K562 (cell line): ENCODE results near the gene CNKSR3. TPM values are rescaled to one million over a fixed set of nuclear protein-coding genes. Genes with fewer than 3 reads are reported as not detected.

Experiments used
- ATAC-seq: fragments of 200-7000 bp; cut with Tn5 transposase; 3 replicates; pipeline ENCODE4 v1.9.1; 2020; ENCODE audit warnings: moderate library complexity
- BruUV-seq: library from RNA; stranded (reverse); fragments of 400-500 nt; replicated peaks from 2 replicates; lab custom pipeline; 2021; lab: Mats Ljungman, UMichigan
- CTCF ChIA-PET: fragments of 300-600 bp; formaldehyde crosslinking; extraction: SDS; loops from one replicate; lab custom pipeline; 2021; ENCODE audit warnings: low intra/inter-chr PET ratio; lab: Yijun Ruan, JAX
- POLR2A ChIA-PET: fragments of 300-600, 350-650 bp; sonication (Branson Sonifier 250); formaldehyde crosslinking; extraction: SDS; loops from one replicate; lab custom pipeline; 2021; ENCODE audit warnings: antibody characterized with exemption, inconsistent platforms; lab: Yijun Ruan, JAX
- DNase-seq, 4 experiments: peaks; one replicate each; pipeline versions ENCODE4 v3.0.0 to v3.0.0-alpha.2; 2011 to 2018; ENCODE audit warnings: low spot score in 3 of 4, mixed read lengths in 3 of 4; ENCODE audit errors: extremely low read depth in 1 of 4
- FAIRE-seq: peaks from 2 replicates; lab custom pipeline; 2011; peaks lifted over from hg19 to GRCh38; lab: Jason Lieb, UNC
- H2AFZ ChIP-seq: 2 replicates; pipeline ENCODE4 v1.6.0; 2011; ENCODE audit warnings: low read depth, low read length, control low read depth, inconsistent platforms
- H3K27ac ChIP-seq: fragments of 200-600 bp; 3 replicates; pipeline ENCODE4 v1.8.0; 2011; ENCODE audit warnings: low read depth, mild to moderate bottlenecking, control low read depth, inconsistent platforms, low read length, moderate library complexity, mixed read lengths; ENCODE audit errors: extremely low read depth
- H3K27me3 ChIP-seq, 2 experiments: fragments of 300-600 bp in 1 of 2; 2 replicates in 1 of 2; 3 replicates in 1 of 2; pipeline versions ENCODE4 v1.6.0 to v1.8.0; 2011; ENCODE audit warnings: inconsistent platforms in 2 of 2, low read length in 2 of 2, mild to moderate bottlenecking in 1 of 2, mixed read lengths in 1 of 2, moderate library complexity in 1 of 2; ENCODE audit not compliant: control insufficient read depth in 2 of 2, insufficient read depth in 2 of 2
- H3K36me3 ChIP-seq: fragments of 300-600 bp; 3 replicates; pipeline ENCODE4 v1.8.0; 2011; ENCODE audit warnings: mild to moderate bottlenecking, low read length, inconsistent platforms; ENCODE audit not compliant: control insufficient read depth, insufficient read depth
- H3K4me1 ChIP-seq, 2 experiments: fragments of 200-600 bp in 1 of 2; replicated peaks in 1 of 2; 2 replicates in 1 of 2; 3 replicates in 1 of 2; pipeline versions ENCODE4 v1.5.1 to v1.8.0; 2011; ENCODE audit warnings: inconsistent platforms in 2 of 2, low read length in 2 of 2, mild to moderate bottlenecking in 1 of 2, mixed read lengths in 1 of 2, moderate library complexity in 1 of 2; ENCODE audit not compliant: control insufficient read depth in 2 of 2, insufficient read depth in 2 of 2
- H3K4me2 ChIP-seq: 2 replicates; pipeline ENCODE4 v1.6.1; 2011; ENCODE audit warnings: low read length, control low read depth, inconsistent platforms, mixed read lengths; ENCODE audit not compliant: insufficient read depth
- H3K4me3 ChIP-seq: fragments of 200-600 bp; sonication (generic), shearing (Covaris generic); 2 replicates; pipeline ENCODE4 v1.5.1; 2016; ENCODE audit warnings: control low read depth, inconsistent platforms
- H3K79me2 ChIP-seq: fragments of 200-600 bp; 3 replicates; pipeline ENCODE4 v1.8.0; 2011; ENCODE audit warnings: low read length, inconsistent platforms; ENCODE audit not compliant: control insufficient read depth, insufficient read depth
- H3K9ac ChIP-seq, 2 experiments: 2 replicates each; pipeline versions ENCODE4 v1.6.0 to v1.6.1; 2011; ENCODE audit warnings: low read depth in 2 of 2, low read length in 2 of 2, control low read depth in 1 of 2, inconsistent platforms in 1 of 2, mild to moderate bottlenecking in 1 of 2, mixed read lengths in 1 of 2; ENCODE audit not compliant: insufficient read depth in 1 of 2
- H3K9me1 ChIP-seq: one replicate; pipeline ENCODE4 v1.6.0; 2011; ENCODE audit warnings: inconsistent platforms, mild to moderate bottlenecking, low read length, moderate library complexity; ENCODE audit not compliant: control insufficient read depth, insufficient read depth
- H3K9me3 ChIP-seq: replicated peaks from 2 replicates; pipeline ENCODE4 v1.5.1; 2011; ENCODE audit warnings: low read depth, low read length, inconsistent platforms; ENCODE audit not compliant: control insufficient read depth, insufficient read depth
- H4K20me1 ChIP-seq: replicated peaks from 2 replicates; pipeline ENCODE4 v1.6.1; 2011; ENCODE audit warnings: low read length, inconsistent platforms, mixed read lengths; ENCODE audit not compliant: control insufficient read depth, insufficient read depth
- BCL6 ChIP-seq: fragments of 250-450 bp; sonication (Bioruptor Pico); IDR thresholded peaks from 2 replicates; pipeline ENCODE4 v1.4.0; 2020
- BCOR ChIP-seq: fragments of 450-650 bp; IDR thresholded peaks from 2 replicates; pipeline ENCODE4 v1.6.1; 2016
- FOXA3 ChIP-seq, 2 experiments: fragments of 450-650 bp in 1 of 2; sonication (generic) in 1 of 2; formaldehyde crosslinking; IDR thresholded peaks in 1 of 2; conservative IDR thresholded peaks in 1 of 2; 2 replicates each; pipeline versions ENCODE4 v1.4.0 to v1.8.0; 2020 to 2022; ENCODE audit warnings: mild to moderate bottlenecking in 2 of 2, missing genetic modification reagents in 1 of 2
- HOXB6 ChIP-seq: fragments of 250-450 bp; sonication (Bioruptor Pico); IDR thresholded peaks from 2 replicates; pipeline ENCODE4 v1.5.1; 2022; ENCODE audit warnings: mild to moderate bottlenecking, borderline replicate concordance
- MAFF ChIP-seq: IDR thresholded peaks from 2 replicates; pipeline ENCODE4 v1.6.1; 2012; ENCODE audit warnings: low read length, improper control_type of control experiment
- MAFG ChIP-seq: fragments of 450-650 bp; conservative IDR thresholded peaks from 2 replicates; pipeline ENCODE4 v1.6.1; 2016; ENCODE audit warnings: missing genetic modification characterization, missing compliant biosample characterization
- MAFK ChIP-seq: IDR thresholded peaks from 2 replicates; pipeline ENCODE4 v1.6.1; 2011; ENCODE audit warnings: low read length, improper control_type of control experiment
- NR4A1 ChIP-seq, 2 experiments: fragments of 250-450 bp in 1 of 2; fragments of 450-650 bp in 1 of 2; sonication (Bioruptor Pico) in 1 of 2; IDR thresholded peaks; 2 replicates each; pipeline versions ENCODE4 v1.4.0 to v1.6.1; 2016 to 2020; ENCODE audit warnings: mild to moderate bottlenecking in 2 of 2, missing compliant biosample characterization in 1 of 2, missing genetic modification characterization in 1 of 2, moderate library complexity in 1 of 2
- PHF20 ChIP-seq: fragments of 450-650 bp; IDR thresholded peaks from 2 replicates; pipeline ENCODE4 v1.6.1; 2018; ENCODE audit not compliant: partially characterized antibody
- RBFOX2 ChIP-seq: fragments of 200-400 bp; formaldehyde crosslinking; IDR thresholded peaks from 2 replicates; pipeline ENCODE4 v1.6.1; 2017; ENCODE audit warnings: low read depth, mild to moderate bottlenecking, low read length, moderate library complexity
- RFX1 ChIP-seq: fragments of 450-650 bp; IDR thresholded peaks from 2 replicates; pipeline ENCODE4 v1.6.1; 2016; ENCODE audit warnings: mild to moderate bottlenecking, moderate library complexity
- TEAD1 ChIP-seq, 2 experiments: fragments of 450-650 bp in 1 of 2; sonication (generic) in 1 of 2; formaldehyde crosslinking; IDR thresholded peaks; 2 replicates each; pipeline versions ENCODE4 v1.4.0 to v1.8.0; 2020 to 2022; ENCODE audit warnings: mild to moderate bottlenecking in 2 of 2, missing genetic modification reagents in 1 of 2
- ZNF140 ChIP-seq: fragments of 250-450 bp; sonication (Bioruptor Pico); IDR thresholded peaks from 2 replicates; pipeline ENCODE4 v1.8.0; 2021; ENCODE audit warnings: moderate library complexity, mild to moderate bottlenecking, inconsistent platforms
- ZNF197 ChIP-seq: fragments of 200-800 bp; sonication (Bioruptor generic); IDR thresholded peaks from 2 replicates; pipeline ENCODE4 v1.6.1; 2016; ENCODE audit warnings: low read depth, missing genetic modification characterization, missing compliant biosample characterization
- ZNF316 ChIP-seq: fragments of 450-650 bp; IDR thresholded peaks from 2 replicates; pipeline ENCODE4 v1.6.1; 2016
- ZNF766 ChIP-seq: fragments of 200-800 bp; sonication (Bioruptor generic); conservative IDR thresholded peaks from 2 replicates; pipeline ENCODE4 v1.6.1; 2016; ENCODE audit warnings: missing genetic modification characterization, missing compliant biosample characterization
- in situ Hi-C: fragments of 300-500 bp; cut with MboI; formaldehyde crosslinking; loops from 4 replicates; pipeline ENCODE4 v1.15.0; 2018; ENCODE audit warnings: inconsistent platforms, mixed read lengths
- intact Hi-C: fragments of 100-400 bp; cut with micrococcal nuclease; formaldehyde crosslinking; loops from 2 replicates; pipeline ENCODE4 v1.14.2; 2022
- polyA plus RNA-seq, 8 experiments: library from polyadenylated mRNA; depleted of rRNA in 4 of 8; stranded (reverse) in 5 of 8; unstranded in 3 of 8; fragments of >200 nt; fragmentation: Nextera tagmentation in 2 of 8; fragmentation: Illumina TruSeq in 1 of 8; extraction: Ambion mirVana in 2 of 8; extraction: Trizol in 1 of 8; gene quantifications; 2 replicates each; pipeline versions ENCODE4 v1.2.1 to v1.2.3, GENCODE V29; 2011 to 2014; ENCODE audit warnings: inconsistent platforms in 1 of 8, missing spikeins in 1 of 8
- total RNA-seq, 7 experiments: library from RNA; depleted of rRNA in 6 of 7; stranded (reverse); fragments of >200 nt in 6 of 7; fragmentation: Illumina TruSeq in 2 of 7; extraction: Trizol in 2 of 7; gene quantifications; 2 replicates each; pipeline versions ENCODE4 v1.2.1 to v1.2.3, GENCODE V29; 2011 to 2021; ENCODE audit warnings: low replicate concordance in 1 of 7
- TF ChIP-seq, protein P1 (sequence below), 2 experiments: IDR thresholded peaks in 1 of 2; conservative IDR thresholded peaks in 1 of 2; 2 replicates each; pipeline ENCODE4 v1.6.1; 2016; ENCODE audit warnings: low read depth in 2 of 2, mild to moderate bottlenecking in 1 of 2, missing compliant biosample characterization in 1 of 2, missing genetic modification characterization in 1 of 2, moderate library complexity in 1 of 2
- TF ChIP-seq, protein P2 (sequence below): fragments of 450-650 bp; conservative IDR thresholded peaks from 2 replicates; pipeline ENCODE4 v1.6.1; 2016; ENCODE audit warnings: missing genetic modification characterization, low read depth, mild to moderate bottlenecking, control low read depth, missing compliant biosample characterization

The CNKSR3 gene
- total and polyA plus RNA-seq, 9 of the 15 experiments (the other 6 are each of a cell fraction or from before 2014, with no cell fraction given) = 4.5 to 29.6 (median 9.5) TPM

DNA sequence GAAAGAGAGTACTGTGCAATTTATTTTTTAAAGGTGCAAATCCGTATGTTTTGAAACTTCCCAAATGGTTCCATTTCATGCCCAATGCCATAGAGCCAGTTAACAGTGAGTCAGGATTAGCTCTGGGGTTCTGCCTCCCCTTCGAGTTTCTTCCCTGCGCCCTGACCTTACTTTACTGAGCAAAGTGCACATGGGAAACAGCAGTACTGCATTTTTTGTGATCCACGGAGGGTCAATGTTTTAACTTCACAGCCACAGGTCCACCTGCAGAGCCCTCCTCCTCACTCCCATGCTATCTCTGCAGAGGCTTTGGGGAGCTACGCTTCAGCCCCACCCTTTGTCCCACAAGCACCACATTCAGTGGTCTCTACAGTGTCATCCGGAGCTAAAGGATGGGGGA is 44.0 kb upstream of the CNKSR3 start (continued):
- no peak for TF ChIP-seq NR4A1 (CRISPR knock-in tag; IDR thresholded peaks at IDR 0.05)
- no peak for TF ChIP-seq NR4A1 (tag; IDR thresholded peaks at IDR 0.05)

DNA sequence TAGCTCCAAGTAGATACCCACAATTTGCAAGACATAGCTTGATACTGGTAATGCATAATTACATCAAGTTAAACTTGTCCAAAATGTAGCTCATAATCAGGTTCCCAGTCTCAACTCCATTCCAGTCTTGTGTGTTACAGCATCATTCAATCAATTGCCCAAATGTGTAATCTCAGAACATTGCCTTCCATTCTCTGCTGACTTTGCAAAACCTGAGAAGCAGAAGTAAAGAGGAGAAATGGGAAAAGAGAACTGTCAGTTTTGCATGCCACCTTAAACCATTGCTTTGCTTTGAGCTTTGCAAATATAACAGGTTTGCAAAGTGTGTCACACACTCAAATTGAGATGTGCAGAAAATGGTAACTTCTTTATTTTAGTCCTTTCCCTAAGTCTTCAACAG is 40.3 kb upstream of the CNKSR3 start:
- Histone ChIP-seq H3K27ac (no peak overlapping the region), H3K9me1 (no peaks in the 10 kb centered on the region), H3K4me3 (no peak overlapping the region), H3K4me2 (no peak overlapping the region), H3K27me3 (no peaks in the 10 kb centered on the region; a peak in 1 of 5 replicates), H3K9ac (no peak overlapping the region), H2AFZ (no peak overlapping the region), H3K4me1 (peaks cover 0 to 8% of the 10 kb centered on the region in 2 experiments; a peak in 2 of 5 replicates), H4K20me1 (no peaks in the 10 kb centered on the region), H3K9me3 (no peaks in the 10 kb centered on the region), H3K36me3 (no peaks in the 10 kb centered on the region), H3K79me2 (no peaks in the 10 kb centered on the region)
- ChIA-PET POLR2A (no interaction called here), CTCF (no interaction called here)
- FAIRE-seq = peak; percentile 26
- no peak for DNase-seq
- intact Hi-C loops = no loop called here
- no TSS peak for BruUV-seq
- no peak for ATAC-seq
- in situ Hi-C loops = no loop called here
- no peak for TF ChIP-seq PHF20
- no peak for TF ChIP-seq BCL6 (CRISPR knock-in tag)
- TF ChIP-seq TEAD1 (CRISPR knock-in tag; IDR thresholded peaks at IDR 0.05) = no peak
- no peak for TF ChIP-seq FOXA3 (CRISPR knock-in tag; conservative IDR thresholded peaks at IDR 0.05 in 1 of 2, IDR thresholded peaks at IDR 0.05 in 1 of 2)
- TF ChIP-seq, protein P1, sequence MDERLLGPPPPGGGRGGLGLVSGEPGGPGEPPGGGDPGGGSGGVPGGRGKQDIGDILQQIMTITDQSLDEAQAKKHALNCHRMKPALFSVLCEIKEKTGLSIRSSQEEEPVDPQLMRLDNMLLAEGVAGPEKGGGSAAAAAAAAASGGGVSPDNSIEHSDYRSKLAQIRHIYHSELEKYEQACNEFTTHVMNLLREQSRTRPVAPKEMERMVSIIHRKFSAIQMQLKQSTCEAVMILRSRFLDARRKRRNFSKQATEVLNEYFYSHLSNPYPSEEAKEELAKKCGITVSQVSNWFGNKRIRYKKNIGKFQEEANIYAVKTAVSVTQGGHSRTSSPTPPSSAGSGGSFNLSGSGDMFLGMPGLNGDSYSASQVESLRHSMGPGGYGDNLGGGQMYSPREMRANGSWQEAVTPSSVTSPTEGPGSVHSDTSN (CRISPR knock-in tag; IDR thresholded peaks at IDR 0.05; ENCODE audit: low read depth) = no peak
- TF ChIP-seq, protein P1 (tag; conservative IDR thresholded peaks at IDR 0.05; ENCODE audit: low read depth) = no peak
- TF ChIP-seq HOXB6 (CRISPR knock-in tag) = no peak
- peak; percentile 81 for TF ChIP-seq MAFG (tag)
- TF ChIP-seq MAFF = peak; percentile 89
- TF ChIP-seq ZNF766 (CRISPR knock-in tag) = no peak
- no peak for TF ChIP-seq BCOR
- no peak for TF ChIP-seq ZNF140 (CRISPR knock-in tag)
- peak; percentile 80 for TF ChIP-seq MAFK
- TF ChIP-seq, protein P2, sequence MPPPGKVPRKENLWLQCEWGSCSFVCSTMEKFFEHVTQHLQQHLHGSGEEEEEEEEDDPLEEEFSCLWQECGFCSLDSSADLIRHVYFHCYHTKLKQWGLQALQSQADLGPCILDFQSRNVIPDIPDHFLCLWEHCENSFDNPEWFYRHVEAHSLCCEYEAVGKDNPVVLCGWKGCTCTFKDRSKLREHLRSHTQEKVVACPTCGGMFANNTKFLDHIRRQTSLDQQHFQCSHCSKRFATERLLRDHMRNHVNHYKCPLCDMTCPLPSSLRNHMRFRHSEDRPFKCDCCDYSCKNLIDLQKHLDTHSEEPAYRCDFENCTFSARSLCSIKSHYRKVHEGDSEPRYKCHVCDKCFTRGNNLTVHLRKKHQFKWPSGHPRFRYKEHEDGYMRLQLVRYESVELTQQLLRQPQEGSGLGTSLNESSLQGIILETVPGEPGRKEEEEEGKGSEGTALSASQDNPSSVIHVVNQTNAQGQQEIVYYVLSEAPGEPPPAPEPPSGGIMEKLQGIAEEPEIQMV = no peak
- no peak for TF ChIP-seq RBFOX2
- TF ChIP-seq ZNF197 (CRISPR knock-in tag) = no peak
- TF ChIP-seq ZNF316 = peak; percentile 90
- no peak for TF ChIP-seq RFX1
